Uterine smooth muscle cell (primary cell): Measurements from ENCODE around the gene FMO1. TPM values are rescaled to one million over a fixed set of nuclear protein-coding genes. Genes with fewer than 3 reads are reported as not detected.

ENCODE experiments used
- total RNA-seq: library from RNA; depleted of rRNA; stranded (reverse); fragments of >200 nt; gene quantifications from 2 replicates; pipeline ENCODE4 v1.2.3, GENCODE V29; 2014

Gene FMO1
- 0.11 and 0.37 TPM in 2 replicates for total RNA-seq

GRCh38 chr1:171248302-171248701, at the start of gene FMO1:
TSS of gene FMO1 (plus strand) at chr1:171248494. CDS start at chr1:171258088, 9,594 bp downstream.

DNA sequence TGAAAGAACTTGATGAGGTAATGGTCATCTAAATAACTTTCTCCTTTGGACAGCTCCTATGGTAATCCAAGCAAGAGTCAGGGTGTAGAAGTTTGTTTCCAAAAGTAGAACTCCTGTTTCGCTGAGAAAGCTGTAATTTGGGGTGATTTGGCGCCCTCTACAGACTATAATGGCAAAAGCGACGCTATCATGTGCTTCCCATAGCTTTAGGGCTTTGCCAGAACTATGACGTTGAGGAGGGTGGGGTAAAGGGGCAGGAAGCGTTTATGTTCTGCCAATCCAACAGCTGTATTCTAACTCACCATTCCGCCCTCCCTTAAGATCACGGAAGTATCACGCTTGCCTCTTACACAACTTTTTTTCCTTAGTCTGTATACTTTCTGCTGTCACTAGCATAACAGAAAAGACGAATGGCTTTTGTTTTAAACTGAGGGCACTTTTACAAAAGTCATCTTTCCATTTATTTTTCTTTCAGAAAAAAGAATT, 65.6 kb downstream of the FMO1 start, which contains the start of gene FMO4:
Gene FMO4 (plus strand): TSS at position 349 of the 486 bp plus-strand sequence. CDS start 5,643 bp downstream, outside the sequence.

Other genes with a start within 250 kb of the FMO1 start
- 0.25 TPM in 1 of 2 replicates, not detected in the other for gene FMO3, start 157.6 kb upstream of the FMO1 start, total RNA-seq
- gene FMO2, start 63.2 kb upstream of the FMO1 start, total RNA-seq: under 0.01 TPM in 1 of 2 replicates, not detected in the other
- gene FMO4, start 65.7 kb downstream of the FMO1 start, total RNA-seq: 1.7 and 4.0 TPM in 2 replicates
- gene PRRC2C, start 237.0 kb downstream of the FMO1 start, total RNA-seq: 51.2 and 61.1 TPM in 2 replicates